Urothelium cell line (cell line): ENCODE measurements around the gene USP46.

Experiments used
- DNase-seq: peaks from one replicate; pipeline ENCODE4 v3.0.0; 2011; ENCODE audit warnings: low spot score, mixed read lengths
- FAIRE-seq: peaks from 2 replicates; lab custom pipeline; 2011; peaks lifted over from hg19 to GRCh38; lab: Jason Lieb, UNC

The USP46 gene, protein sequence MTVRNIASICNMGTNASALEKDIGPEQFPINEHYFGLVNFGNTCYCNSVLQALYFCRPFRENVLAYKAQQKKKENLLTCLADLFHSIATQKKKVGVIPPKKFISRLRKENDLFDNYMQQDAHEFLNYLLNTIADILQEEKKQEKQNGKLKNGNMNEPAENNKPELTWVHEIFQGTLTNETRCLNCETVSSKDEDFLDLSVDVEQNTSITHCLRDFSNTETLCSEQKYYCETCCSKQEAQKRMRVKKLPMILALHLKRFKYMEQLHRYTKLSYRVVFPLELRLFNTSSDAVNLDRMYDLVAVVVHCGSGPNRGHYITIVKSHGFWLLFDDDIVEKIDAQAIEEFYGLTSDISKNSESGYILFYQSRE

GRCh38 chr4:52659001-52659721, at the start of gene USP46:
TSS of gene USP46 (minus strand) at chr4:52659301. CDS start at chr4:52659150, 151 bp downstream.
- peak; percentile 95 for DNase-seq
- peak; percentile 70 for FAIRE-seq

- DNase-seq (no peak), FAIRE-seq (no peak)
Observed at GRCh38 chr4:52704661-52705060, 45.6 kb upstream of the USP46 start.

DNA sequence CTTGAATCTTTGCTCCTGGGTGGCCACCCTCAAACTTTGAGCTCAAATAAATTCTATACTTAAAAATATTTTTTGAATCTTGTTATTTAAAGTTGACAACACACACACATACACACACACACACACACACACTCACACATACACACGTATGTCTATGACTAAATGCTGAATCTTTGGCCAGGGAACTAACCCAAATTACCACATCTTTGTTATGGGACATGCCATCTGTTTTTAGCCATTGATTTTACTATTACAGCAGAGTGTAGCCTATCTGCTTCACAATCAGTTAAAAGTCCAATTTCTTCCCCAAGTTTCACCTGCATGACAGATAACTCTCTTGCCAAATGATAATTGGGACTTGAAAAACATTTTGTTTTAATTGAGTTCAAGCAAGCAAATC, 45.0 kb upstream of the USP46 start:
- no peak for FAIRE-seq
- DNase-seq: no peak

DNA sequence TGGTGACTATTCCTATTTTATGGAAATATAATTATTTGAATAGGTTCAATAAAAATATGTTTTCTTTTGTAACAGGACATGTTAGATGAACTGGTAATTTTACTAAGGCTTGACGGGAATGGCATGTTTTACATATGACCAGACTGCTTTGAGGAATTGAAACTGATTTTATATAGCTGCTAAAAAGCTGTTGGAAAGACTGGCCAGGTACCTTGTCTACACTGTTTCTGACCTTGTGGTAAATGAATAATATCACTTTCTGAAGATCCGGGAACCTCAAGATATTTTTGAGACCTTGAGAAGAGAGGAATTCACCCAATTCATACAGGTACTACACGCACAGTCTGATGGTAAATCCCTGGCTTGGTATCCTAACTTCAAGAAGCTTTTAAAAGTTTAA, 42.1 kb upstream of the USP46 start:
- no peak for DNase-seq
- no peak for FAIRE-seq

DNA sequence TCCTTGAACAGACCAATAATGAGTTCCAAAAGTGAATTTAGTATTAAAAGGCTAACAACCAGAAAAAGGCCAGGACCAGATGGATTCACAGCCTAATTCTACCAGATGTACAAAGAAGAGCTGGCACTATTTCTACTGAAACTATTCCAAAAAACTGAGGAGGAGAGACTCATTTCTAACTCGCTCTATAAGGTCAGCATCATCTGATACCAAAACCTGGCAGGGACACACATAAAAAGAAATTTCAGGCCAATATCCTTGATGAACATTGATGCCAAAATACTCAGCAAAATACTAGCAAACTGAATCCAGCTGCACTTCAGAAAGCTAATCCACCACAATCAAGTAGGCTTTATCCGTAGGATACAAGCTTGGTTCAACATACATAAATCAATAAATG, 35.8 kb upstream of the USP46 start:
- DNase-seq (no peak), FAIRE-seq (no peak)

- no peak for DNase-seq
- no peak for FAIRE-seq
Observed at GRCh38 chr4:52693492-52693891, 34.4 kb upstream of the USP46 start.

DNA sequence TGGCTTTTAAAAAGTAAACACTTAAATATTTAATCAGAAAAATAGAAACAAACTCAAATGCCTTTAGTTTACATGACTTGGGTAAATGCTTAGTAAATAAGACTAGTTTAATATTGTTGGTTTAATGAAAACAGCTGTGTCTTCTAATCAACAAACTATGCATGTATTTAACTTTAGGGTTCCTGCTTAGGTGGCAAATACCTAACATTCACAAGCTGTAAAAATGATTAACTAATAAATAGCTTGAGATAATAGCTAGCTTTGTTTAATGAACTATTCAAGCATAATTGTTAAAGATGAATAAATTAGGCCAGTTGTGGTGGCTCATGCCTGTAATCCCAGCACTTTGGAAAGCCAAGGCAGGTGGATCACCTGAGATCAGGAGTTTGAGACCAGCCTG, 30.0 kb upstream of the USP46 start:
- no peak for DNase-seq
- FAIRE-seq: no peak

DNA sequence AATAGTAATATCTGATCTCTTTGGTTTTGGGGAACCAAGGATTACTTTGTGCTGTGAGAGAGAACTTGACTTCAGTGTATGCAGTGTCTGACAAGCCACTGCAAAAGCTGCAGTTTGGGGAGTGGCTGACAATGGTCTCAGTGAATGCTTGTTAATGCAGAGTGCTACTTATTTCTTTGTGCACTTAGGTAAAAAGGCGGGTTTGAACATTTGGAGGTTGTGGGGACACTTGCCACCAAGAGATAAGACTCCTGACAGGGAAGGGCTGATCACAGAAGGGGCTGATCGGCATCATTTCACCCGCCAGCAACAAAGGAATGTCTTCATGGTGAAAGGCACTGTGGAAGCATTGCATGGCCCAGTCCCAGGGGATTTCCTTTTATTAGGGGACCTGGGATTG, 28.6 kb upstream of the USP46 start:
- DNase-seq (no peak), FAIRE-seq (no peak)

DNA sequence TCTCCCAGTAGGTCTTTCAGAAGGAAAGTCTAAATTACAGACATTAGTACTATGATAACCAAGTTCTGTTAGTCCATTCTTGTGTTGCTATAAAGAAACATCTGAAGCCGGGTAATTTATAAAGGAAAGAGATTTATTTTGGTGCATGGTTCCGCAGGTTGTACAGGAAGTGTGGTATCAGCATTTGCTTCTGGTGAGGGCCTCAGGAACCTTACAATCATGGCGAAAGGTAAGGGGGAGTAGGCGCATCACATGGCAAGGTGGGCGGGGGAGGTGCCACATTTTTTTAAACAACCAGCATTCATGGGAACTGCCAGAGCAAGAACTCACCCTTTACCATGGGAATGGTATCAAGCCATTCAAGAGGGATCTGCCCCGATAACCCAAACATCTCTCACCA, 26.2 kb upstream of the USP46 start:
- FAIRE-seq (no peak), DNase-seq (no peak)

DNA sequence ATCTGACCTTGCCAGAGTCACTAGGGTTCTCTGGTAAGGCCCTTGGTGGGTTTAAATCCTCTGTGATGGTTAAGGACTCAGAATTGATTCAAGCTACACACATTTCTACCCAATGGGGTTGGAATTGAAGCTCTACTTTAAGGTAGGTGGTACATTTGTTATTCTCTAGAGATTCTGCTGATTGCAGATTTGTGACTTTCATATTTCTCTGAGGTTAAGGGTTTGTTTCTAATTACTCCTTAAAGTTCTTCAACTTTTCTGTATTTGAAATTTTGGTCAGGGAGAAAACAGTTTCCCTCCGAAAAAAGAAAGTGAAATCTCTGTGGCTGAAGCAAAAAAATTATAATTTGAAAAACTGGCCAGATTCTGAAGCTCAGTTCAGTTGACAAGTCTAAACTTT, 25.8 kb upstream of the USP46 start:
- FAIRE-seq: no peak
- no peak for DNase-seq

- DNase-seq: no peak
- FAIRE-seq: no peak
Observed at GRCh38 chr4:52680381-52680780, 21.3 kb upstream of the USP46 start.

DNA sequence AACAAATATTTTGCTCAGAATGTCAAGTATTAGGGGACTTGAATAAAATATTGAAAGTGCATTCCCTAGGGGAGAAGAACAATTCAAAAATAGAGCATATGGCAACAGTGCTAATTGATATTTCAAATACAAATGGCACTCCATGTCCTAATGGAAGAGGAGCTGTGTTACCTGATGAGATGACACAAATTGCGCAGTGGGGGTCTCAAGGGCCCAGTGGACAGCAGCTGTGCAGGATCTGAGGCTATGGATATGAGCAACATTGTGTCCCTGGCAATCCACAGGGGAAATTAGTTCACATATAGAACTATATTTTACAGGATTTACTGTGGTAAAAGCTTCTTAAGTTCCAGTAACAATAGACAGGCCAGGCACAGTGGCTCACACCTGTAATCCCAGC, 17.4 kb upstream of the USP46 start:
- DNase-seq (no peak), FAIRE-seq (no peak)

- DNase-seq (no peak), FAIRE-seq (no peak)
Observed at GRCh38 chr4:52675111-52675510, 16.0 kb upstream of the USP46 start.

- FAIRE-seq (no peak), DNase-seq (no peak)
Observed at GRCh38 chr4:52670739-52671138, 11.6 kb upstream of the USP46 start.

- no peak for DNase-seq
- FAIRE-seq: no peak
Observed at GRCh38 chr4:52670121-52670520, 11.0 kb upstream of the USP46 start.

DNA sequence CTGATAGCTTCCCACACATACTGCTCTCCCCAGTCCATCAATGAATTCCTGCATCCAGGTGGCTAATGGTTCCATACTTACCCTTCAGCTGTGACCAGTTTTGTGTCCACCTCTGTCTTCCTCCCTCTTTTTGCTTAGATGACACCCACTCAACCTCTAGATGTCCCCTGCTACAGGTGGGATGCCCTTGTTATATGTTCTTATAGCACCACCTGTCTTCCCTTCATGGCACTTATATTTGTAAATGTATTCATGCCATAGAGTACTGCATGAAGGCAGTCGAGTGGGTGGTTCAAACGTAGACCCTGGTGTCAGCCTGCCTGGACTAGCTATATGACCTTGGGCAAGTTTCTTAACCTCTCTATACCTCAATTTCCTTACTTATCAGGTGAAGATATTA, 6.5 kb upstream of the USP46 start:
- no peak for FAIRE-seq
- no peak for DNase-seq

GRCh38 chr4:52664479-52664878, 5.4 kb upstream of the USP46 start:
- no peak for DNase-seq
- no peak for FAIRE-seq

GRCh38 chr4:52661966-52662690, 3.0 kb upstream of the USP46 start:
- FAIRE-seq (no peak), DNase-seq (no peak)

DNA sequence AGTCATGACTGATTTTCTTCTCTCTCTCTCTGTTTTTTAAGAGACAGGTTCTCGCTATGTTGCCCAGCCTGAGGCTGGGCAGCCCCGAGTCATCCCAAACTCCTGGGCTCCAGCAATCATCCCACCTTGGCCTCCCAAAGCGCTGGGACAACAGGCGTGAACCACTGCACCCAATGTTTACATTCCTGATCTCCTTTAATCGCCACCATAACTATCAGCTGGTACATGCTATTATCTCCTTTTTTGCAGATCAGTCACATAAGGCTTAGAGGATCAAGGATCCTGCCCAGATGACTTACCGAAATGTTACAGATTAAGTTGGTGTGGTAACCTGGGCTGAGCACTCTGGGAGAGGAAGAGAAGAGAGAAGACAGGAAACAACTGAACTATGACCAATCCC, 1.5 kb upstream of the USP46 start:
- no peak for FAIRE-seq

DNA sequence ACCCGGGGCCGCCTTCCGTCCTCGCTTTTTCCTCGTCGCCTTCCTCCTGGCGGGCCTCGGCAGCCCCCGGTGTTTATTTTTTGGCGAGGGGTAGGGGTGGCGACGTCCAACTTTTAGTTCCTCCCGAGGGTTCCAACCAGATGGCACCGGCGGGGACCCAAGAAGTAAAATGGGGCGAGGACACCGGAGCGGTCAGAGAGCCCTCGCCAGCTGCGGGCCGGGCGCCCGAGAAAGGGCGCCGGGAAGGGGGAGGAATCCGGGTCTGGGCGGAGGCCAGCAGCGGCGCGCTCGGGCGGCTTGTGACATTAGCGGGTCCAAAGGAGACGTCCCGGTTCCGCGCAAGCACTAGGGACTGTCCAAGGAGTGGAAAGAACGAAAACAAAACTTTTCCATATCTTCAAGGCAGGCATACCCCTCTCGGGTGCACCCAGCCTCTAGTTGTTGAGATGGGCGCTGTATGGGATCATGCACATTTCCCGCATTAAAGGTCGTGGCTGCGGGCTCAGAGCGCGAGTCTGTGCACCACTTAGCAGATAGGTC, 691 bp upstream of the USP46 start:
- FAIRE-seq (no peak), DNase-seq (peak; percentile 56)

More for the DNA sequence above, 1.5 kb upstream of the USP46 start:
- no peak for DNase-seq

DNA sequence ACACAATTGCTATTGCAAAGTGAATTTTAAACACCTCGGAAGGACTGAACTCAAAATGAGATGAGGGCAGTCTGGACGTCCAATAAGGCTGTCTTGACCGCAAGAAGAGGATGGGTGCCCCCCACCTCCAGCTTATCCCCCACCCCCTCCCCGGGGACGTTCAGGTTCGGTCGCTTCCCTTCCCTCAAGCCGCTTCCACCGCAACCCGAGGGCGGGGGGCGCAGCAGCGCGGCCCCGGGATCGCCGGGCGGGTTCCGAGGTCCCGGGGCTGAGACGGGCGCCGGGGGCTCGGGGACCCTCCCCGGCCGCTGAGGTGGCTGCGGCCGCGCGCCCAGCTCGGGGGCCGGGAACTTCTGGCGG, 480 bp downstream of the USP46 start:
- DNase-seq (no peak), FAIRE-seq (no peak)
